UCSD-AML1 (cell line): ENCODE data around the gene XRN2.
"Not testable (repeated sequence)": the region's sequence is repeated elsewhere in the genome, so short reads cannot be mapped to it uniquely, and the experiment has no call there.

Source experiments
- DNase-seq: peaks from one replicate; lab custom pipeline; 2025; ENCODE audit not compliant: unreplicated experiment; lab: John Stamatoyannopoulos, UW

XRN2 gene

DNA sequence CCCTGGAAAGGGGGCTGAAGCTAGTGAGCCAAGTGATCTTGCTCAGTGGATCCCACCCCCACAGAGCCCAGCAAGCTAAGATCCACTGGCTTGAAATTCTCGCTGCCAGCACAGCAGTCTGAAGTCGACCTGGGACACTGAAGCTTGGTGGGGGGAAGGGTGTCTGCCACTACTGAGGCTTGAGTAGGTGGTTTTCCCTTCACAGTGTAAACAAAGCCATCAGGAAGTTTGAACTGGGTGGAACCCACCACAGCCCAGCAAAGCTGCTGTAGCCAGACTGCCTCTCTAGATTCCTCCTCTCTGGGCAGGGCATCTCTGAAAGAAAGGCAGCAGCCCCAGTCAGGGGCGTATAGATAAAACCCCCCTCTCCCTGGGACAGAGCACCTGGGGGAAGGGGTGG is 110.9 kb downstream of the XRN2 start:
- DNase-seq: not testable (repeated sequence)

DNA sequence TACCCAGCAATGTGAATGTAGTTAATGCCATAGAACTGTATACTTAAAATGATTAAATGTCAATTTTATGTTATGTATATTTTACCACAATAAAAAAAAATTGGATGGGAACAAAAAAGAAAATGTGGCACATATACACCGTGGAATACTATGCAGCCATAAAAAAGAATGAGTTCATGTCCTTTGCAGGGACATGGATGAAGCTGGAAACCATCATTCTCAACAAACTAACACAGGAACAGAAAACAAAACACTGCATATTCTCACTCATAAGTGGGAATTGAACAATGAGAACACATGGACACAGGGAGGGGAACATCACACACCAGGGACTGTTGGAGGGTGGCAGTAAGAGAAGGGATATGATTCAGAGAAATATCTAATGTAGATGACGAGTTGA is 116.0 kb downstream of the XRN2 start:
- not testable (repeated sequence) for DNase-seq

DNA sequence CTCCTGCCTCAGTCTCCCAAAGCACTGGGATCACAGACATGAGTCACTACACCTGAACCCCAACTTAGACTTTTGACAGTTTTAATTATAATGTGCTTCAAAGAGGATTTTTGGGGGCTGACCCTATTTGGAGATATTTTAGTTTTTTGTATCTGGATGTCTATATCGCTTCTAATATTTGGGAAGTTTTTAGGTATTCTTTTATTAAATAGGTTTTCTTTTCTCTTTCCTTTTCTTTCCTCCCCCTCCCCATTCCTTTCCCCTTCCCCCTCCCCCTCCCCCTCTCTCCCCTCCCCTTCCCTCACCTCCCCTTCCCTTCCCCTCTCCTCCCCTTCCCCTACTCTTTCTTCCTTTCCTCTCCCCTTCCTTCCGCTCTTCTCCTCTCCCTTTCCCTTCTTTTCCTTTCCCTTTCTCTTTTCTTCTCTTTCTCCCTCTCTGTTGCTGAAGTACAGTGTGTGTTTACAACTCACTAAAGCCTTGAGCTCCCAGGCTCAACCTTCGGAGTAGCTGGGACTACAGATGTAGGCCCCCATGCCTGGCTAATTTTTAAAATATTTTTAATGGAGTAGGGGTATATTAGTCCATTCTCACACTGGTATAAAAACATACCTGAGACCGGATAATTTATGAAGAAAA is 118.6 kb downstream of the XRN2 start:
- no peak for DNase-seq

DNA sequence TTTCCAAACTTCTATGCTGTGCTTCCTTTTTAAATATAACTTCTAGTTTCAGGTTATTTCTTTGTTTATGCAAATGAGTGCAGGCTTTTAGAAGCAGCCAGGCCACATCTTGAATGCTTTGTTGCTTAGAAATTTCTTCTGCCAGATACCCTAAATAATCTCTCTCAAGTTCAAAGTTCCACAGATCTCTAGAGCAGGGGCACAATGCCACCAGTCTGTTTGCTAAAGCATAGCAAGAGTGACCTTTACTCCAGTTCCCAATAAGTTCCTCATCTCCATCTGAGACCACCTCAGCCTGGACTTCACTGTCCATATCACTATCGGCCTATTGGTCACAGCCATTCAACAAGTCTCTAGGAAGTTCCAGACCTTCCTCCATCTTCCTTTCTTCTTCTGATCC is 120.6 kb downstream of the XRN2 start:
- DNase-seq: not testable (repeated sequence)

DNA sequence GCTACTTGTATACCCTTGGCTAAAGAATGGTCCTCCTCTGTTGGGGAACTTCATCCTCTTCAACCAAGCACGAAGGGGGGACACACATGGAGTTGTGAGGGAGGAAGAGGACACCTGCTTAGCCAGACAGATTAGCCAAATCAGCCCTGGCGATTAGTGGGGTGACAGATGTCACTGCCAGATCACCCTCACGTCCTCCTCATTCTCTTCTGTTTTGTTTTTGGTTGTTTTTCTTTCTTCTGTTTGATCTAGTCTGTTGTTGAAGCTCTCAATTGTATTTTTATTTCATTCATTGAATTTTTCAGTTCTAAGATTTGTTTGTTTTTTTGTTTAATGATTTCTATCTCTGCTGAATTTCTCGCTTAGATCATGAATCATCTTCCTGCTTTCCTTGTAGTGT is 121.7 kb downstream of the XRN2 start:
- DNase-seq: no peak

DNA sequence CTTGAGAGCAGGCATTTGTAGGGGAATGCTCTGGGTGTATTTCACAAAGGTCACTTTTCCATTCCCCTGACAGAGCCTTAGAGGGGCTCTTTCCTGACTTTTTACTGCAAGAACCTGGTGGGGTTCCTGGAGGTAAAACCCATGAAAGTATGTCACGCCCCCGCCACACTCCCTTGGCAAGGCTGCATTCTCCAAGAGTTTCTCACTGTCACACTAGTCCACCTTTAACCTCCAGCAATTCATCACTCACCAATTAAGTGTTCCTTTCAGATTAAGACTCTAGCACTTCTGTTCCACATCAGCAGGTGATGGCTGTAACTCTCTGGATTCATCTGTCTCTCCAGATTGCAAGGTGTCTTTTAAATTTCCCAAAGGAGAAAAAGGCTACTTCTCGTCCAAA is 126.9 kb downstream of the XRN2 start:
- no peak for DNase-seq

DNA sequence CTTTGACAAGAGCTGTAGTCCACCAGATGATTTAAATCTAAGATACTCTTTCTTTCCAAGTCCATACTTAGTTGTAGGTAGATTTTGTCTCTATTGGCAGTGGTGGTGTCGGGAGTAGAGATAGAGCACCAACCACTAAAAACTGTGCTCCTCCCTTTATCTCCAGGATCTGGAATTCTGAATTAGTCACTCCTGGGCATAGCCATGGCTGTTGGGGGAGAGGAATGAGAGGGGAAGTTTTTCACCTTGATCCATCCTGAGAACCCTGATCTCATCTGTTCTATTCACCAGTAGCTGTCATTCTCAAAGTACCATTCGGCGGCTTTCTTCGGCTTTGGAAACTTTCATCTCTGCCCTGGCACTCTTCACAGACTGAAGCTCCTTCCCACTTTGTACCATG is 129.8 kb downstream of the XRN2 start:
- DNase-seq: no peak

DNA sequence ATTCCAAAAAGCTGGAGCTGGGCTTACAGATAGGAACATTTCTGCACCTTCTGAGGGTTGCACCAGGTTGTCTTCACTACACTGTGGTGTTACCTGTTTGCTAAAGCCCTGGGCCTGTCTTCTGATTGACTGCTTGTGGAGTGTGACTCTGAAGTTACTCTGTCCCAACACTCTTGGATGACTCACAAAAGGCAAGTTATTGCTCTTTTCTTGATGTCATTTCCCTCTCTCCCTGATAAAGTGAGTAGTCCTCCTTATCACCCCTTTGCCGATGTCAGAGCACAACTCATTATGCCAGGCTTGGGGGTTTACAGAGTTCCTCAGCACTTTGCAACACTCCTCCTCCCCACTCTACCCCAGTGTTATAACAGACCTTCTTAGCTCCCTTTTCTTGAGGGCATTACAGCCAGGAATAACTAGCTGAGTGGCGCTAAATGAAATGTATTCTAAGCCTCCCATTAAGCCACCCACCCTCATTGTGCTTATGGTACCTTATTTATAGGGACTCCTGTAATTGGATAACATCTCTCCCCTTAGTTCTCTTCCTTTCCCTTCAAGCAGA is 130.3 kb downstream of the XRN2 start:
- no peak for DNase-seq

DNA sequence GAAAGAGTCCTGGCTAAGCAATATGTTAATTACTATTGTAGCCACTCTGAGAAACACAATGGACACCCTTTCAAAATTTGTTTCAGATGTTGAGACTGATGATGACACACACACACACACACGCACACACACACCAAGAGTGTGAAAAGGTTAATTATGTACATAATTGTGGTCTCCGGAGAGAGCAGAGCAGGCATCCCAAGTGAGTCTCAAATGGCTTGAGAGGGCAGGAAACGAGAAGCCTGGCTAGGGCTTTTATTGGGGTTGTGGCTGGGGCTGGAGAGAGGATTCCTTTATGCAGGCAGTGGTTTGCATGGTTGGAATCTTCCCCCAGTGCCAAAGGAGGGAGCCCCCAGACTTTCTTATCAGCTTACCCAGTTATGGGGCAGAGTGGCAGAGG is 132.4 kb downstream of the XRN2 start:
- DNase-seq: no peak

DNA sequence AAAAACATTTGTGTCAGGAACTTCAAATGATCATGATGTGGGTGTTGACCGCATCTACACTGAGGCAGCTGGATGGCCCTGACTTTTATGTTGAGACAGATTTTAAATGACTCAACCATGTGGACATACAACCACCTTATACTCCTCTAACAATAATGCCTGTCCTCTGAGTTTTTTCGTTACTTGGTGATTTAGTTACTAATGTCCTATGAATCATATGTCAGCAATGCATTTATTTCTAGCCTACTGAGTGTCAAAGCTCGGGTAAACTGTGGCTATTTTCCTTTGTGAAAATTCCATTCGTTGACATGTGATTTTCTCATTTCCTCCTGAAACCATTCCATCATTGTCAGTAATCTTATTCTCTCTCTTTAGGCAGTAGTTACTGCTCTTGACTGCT is 133.1 kb downstream of the XRN2 start:
- DNase-seq: no peak

DNA sequence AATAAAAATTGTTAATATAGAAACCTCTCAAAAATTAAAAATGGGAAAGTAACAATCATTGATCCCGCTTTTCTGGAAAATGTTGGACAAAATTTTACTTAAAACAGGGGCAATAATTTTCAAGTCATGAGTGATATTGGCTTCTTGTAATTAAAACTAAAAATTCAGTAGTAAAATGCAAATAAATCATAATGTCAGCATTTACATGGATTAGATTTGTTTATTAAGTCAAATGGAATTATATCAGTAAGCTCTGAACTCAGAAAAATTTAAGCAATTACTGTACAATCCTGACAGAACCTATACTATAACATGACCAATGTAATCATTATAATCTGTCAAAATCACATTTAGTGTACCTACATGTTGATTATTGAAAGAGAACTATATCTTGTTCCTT is 134.1 kb downstream of the XRN2 start:
- no peak for DNase-seq

DNA sequence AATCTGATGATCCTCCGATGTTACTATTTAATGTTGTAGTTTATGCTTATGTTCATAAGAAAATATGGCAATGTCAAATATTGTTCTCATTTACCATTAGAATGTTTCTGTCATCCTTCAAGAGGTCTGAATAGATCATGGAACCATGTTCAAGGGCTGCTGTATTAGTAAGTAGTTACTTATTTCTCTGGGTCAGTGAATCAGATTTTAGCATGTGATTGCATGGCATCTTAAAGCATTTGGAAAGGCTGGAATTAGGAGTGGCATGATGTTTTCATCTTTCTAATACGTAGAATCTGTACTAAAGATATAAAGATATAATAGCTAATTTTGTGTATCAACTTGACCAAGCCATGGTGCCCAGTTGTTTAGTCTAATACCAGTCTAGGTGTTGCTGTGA is 134.7 kb downstream of the XRN2 start:
- DNase-seq: no peak
